ENCODE data around the gene MYH6. TPM values are rescaled to one million over a fixed set of nuclear protein-coding genes. Genes with fewer than 3 reads are reported as not detected.
"Not testable (repeated sequence)": the region's sequence is repeated elsewhere in the genome, so short reads cannot be mapped to it uniquely, and the experiment has no call there.

MYH6 gene
- total RNA-seq, 1 donor: not detected

DNA sequence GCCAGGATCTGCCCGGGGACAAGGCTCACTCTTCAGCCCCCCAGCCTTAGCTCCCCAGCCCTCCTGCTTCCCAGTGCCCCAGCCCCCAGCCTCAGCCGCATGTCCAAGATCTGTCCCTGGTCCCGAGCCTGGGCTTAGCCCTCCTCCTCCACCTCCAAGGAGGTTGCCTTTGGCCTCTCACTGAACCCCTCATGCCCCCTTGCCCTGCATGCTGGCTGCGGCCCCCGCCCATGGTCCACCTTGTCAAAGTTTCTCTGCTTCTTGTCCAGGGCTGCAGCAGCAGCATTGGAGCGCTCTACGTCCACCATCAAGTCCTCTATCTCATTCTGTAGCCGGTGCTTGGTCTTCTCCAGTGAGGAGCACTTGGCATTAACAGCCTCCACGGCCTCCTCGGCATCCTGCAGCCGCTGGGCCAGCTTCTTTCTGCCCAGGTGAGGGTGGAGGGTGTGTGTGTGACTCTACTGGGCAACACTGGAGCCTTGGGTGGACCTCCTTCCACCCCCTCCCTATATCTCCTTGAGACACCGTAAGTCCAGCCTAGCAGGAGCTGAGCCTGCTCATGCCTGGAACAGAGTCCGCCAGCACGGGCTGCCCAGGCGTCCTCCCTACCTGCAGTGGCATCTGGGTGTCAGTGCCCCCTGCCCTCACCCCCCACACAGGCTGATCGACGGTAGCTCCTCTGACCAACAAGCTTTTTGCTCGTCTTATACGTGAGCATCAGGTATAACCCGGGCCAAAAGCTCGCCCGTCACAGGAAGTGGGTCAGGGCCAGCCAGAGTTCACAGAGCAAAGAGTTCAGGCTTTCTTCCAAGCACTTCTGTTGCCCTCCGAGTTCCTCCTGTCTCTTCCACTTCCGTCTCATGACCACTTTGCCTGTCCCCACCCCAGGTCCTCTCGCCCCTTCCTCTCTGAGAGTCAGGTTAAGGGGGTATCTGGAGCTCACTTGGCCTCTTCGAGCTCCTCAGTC, 19.9 kb downstream of the MYH6 start:
- H3K79me2 ChIP-seq (ENCODE audit: insufficient read depth, low read length): no peaks in the 10 kb centered on the region

DNA sequence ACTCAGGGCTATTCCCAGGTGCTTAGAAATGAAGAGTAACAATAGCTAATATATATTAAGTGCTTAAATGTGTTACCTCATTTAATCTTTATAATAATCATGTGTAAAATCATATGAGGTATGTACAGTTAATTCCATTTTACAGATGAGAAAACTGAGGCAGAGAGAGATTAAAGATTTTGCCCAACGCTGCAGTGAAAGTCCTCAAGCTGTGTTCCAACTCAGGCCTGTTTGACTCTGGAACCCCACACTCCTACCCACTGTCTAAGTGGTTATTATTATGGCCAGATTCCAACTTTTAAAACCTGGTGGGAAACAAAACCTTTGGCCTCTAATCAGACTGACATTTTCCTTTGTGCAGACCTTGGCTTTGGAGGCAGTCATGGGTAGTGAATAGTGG, 21.1 kb downstream of the MYH6 start:
- H2AFZ ChIP-seq (ENCODE audit: low read length): no peak overlapping the region
- H3K27ac ChIP-seq (ENCODE audit: low read depth, low read length): no peak overlapping the region
- no peaks in the 10 kb centered on the region for H3K79me2 ChIP-seq (ENCODE audit: insufficient read depth, low read length)
- no peak overlapping the region for H3K4me3 ChIP-seq (ENCODE audit: insufficient read depth, low read length)
- no peaks in the 10 kb centered on the region for H3K9me3 ChIP-seq (ENCODE audit: low read depth, low read length)
- no peaks in the 10 kb centered on the region for H3K36me3 ChIP-seq (ENCODE audit: insufficient read depth, low read length)
- no peak overlapping the region for H3K4me2 ChIP-seq (ENCODE audit: insufficient read depth, low read length)
- no peaks in the 10 kb centered on the region for H3K27me3 ChIP-seq (ENCODE audit: insufficient read depth, low read length)
- no peaks in the 10 kb centered on the region for H4K20me1 ChIP-seq (ENCODE audit: insufficient read depth, low read length)
- no peak for DNase-seq (ENCODE audit: insufficient read length, low spot score, missing footprints)
- TF ChIP-seq, protein P1, sequence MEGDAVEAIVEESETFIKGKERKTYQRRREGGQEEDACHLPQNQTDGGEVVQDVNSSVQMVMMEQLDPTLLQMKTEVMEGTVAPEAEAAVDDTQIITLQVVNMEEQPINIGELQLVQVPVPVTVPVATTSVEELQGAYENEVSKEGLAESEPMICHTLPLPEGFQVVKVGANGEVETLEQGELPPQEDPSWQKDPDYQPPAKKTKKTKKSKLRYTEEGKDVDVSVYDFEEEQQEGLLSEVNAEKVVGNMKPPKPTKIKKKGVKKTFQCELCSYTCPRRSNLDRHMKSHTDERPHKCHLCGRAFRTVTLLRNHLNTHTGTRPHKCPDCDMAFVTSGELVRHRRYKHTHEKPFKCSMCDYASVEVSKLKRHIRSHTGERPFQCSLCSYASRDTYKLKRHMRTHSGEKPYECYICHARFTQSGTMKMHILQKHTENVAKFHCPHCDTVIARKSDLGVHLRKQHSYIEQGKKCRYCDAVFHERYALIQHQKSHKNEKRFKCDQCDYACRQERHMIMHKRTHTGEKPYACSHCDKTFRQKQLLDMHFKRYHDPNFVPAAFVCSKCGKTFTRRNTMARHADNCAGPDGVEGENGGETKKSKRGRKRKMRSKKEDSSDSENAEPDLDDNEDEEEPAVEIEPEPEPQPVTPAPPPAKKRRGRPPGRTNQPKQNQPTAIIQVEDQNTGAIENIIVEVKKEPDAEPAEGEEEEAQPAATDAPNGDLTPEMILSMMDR (IDR thresholded peaks at IDR 0.05; ENCODE audit: extremely low read depth, low read depth, low read length): no peak
- no peaks in the 10 kb centered on the region for H3K4me1 ChIP-seq (ENCODE audit: insufficient read depth, low read length)

More for the DNA sequence above, 19.9 kb downstream of the MYH6 start:
- H3K27me3 ChIP-seq (ENCODE audit: insufficient read depth, low read length): peaks cover 2% of the 10 kb centered on the region
- H3K4me3 ChIP-seq (ENCODE audit: insufficient read depth, low read length): no peak overlapping the region
- H4K20me1 ChIP-seq (ENCODE audit: insufficient read depth, low read length): no peaks in the 10 kb centered on the region
- no peak overlapping the region for H3K27ac ChIP-seq (ENCODE audit: low read depth, low read length)
- no peaks in the 10 kb centered on the region for H3K9me3 ChIP-seq (ENCODE audit: low read depth, low read length)
- H3K4me1 ChIP-seq (ENCODE audit: insufficient read depth, low read length): no peaks in the 10 kb centered on the region
- TF ChIP-seq, protein P1 (IDR thresholded peaks at IDR 0.05; ENCODE audit: extremely low read depth, low read depth, low read length): no peak
- no peak overlapping the region for H2AFZ ChIP-seq (ENCODE audit: low read length)
- DNase-seq (ENCODE audit: insufficient read length, low spot score, missing footprints): no peak
- no peak overlapping the region for H3K4me2 ChIP-seq (ENCODE audit: insufficient read depth, low read length)
- H3K36me3 ChIP-seq (ENCODE audit: insufficient read depth, low read length): no peaks in the 10 kb centered on the region

DNA sequence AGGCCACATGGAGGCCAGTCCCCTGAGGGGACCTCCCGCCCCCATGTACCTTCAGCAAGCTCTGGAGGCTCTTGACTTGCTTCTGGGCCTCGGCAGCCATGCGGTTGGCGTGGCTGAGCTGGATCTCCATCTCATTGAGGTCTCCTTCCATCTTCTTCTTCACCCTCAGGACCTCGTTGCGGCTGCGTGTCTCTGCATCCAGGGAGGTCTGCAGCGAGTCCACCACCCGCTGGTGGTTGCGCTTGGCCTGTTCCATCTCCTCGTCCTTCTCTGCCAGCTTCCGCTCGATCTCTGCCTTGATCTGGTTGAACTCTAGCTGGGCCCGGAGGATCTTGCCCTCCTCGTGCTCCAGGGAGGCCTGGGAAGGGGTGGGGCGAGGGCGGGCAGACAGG, 21.8 kb downstream of the MYH6 start:
- not testable (repeated sequence) for H3K27ac ChIP-seq (ENCODE audit: low read depth, low read length); H3K4me3 ChIP-seq (ENCODE audit: insufficient read depth, low read length); H4K20me1 ChIP-seq (ENCODE audit: insufficient read depth, low read length); H3K79me2 ChIP-seq (ENCODE audit: insufficient read depth, low read length); H3K4me1 ChIP-seq (ENCODE audit: insufficient read depth, low read length); H3K36me3 ChIP-seq (ENCODE audit: insufficient read depth, low read length); H3K27me3 ChIP-seq (ENCODE audit: insufficient read depth, low read length); H3K4me2 ChIP-seq (ENCODE audit: insufficient read depth, low read length); DNase-seq (ENCODE audit: insufficient read length, low spot score, missing footprints); H2AFZ ChIP-seq (ENCODE audit: low read length); H3K9me3 ChIP-seq (ENCODE audit: low read depth, low read length)

DNA sequence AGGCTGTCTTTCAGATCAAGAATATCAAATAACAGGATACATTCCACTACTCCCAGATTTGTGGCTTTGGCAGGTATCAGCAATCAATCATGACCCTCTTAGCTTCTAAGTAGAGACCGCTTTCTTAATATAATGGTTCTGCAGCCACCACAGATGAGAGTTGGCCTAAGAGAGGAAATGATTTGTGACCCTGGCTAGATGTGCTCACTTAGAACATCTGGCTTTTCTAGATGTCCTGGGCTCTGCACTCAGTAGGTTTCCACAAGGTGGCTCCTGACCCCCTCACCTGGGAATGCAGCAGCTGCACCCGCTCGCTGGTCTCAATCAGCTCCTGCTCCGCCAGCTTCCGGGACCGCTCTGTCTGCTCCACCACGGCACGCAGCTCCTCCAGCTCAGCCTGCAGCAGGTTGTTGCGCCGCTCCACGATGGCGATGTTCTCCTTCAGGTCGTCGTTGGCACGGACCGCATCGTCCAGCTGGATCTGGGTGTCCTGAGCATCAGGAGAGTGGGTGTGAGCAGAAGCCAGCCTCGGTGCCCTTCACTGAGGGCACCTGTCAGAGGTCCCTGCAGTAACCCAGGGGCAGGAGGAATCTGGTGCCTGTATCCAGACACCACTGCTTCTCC, 22.3 kb downstream of the MYH6 start:
- TF ChIP-seq, protein P1 (IDR thresholded peaks at IDR 0.05; ENCODE audit: extremely low read depth, low read depth, low read length): no peak
- no peaks in the 10 kb centered on the region for H3K9me3 ChIP-seq (ENCODE audit: low read depth, low read length)
- H4K20me1 ChIP-seq (ENCODE audit: insufficient read depth, low read length): no peaks in the 10 kb centered on the region
- no peak overlapping the region for H2AFZ ChIP-seq (ENCODE audit: low read length)
- H3K4me3 ChIP-seq (ENCODE audit: insufficient read depth, low read length): no peak overlapping the region
- no peak for DNase-seq (ENCODE audit: insufficient read length, low spot score, missing footprints)
- H3K4me1 ChIP-seq (ENCODE audit: insufficient read depth, low read length): no peaks in the 10 kb centered on the region
- no peaks in the 10 kb centered on the region for H3K36me3 ChIP-seq (ENCODE audit: insufficient read depth, low read length)
- H3K27me3 ChIP-seq (ENCODE audit: insufficient read depth, low read length): no peaks in the 10 kb centered on the region
- H3K27ac ChIP-seq (ENCODE audit: low read depth, low read length): no peak overlapping the region
- H3K4me2 ChIP-seq (ENCODE audit: insufficient read depth, low read length): no peak overlapping the region
- no peaks in the 10 kb centered on the region for H3K79me2 ChIP-seq (ENCODE audit: insufficient read depth, low read length)
